Testis (tissue), 3 donors: ENCODE results near the gene TM9SF2. TPM values are rescaled to one million over a fixed set of nuclear protein-coding genes. Genes with fewer than 3 reads are reported as not detected.

ENCODE experiments used
- DNase-seq: peaks from one replicate; pipeline ENCODE4 v3.0.0-alpha.2; 2019
- H3K27ac ChIP-seq, 2 donors: fragments of 200-600 bp; sonication (generic); one replicate each; pipeline ENCODE4 v1.5.1; 2019
- H3K27me3 ChIP-seq: fragments of 200-600 bp; sonication (generic); one replicate; pipeline ENCODE4 v1.5.1; 2019
- H3K36me3 ChIP-seq: fragments of 200-600 bp; sonication (generic); one replicate; pipeline ENCODE4 v1.5.1; 2017; ENCODE audit warnings: low read depth; ENCODE audit errors: missing control alignments
- H3K4me1 ChIP-seq: fragments of 200-600 bp; sonication (generic); one replicate; pipeline ENCODE4 v1.5.1; 2019
- H3K4me3 ChIP-seq, 2 donors: fragments of 200-600 bp; sonication (generic); one replicate each; pipeline ENCODE4 v1.5.1; 2017 to 2019
- H3K9me3 ChIP-seq: fragments of 200-600 bp; sonication (generic); one replicate; pipeline ENCODE4 v1.5.1; 2017
- POLR2A ChIP-seq: fragments of 450-650 bp; IDR thresholded peaks from one replicate; pipeline ENCODE4 v1.6.1; 2017; ENCODE audit warnings: antibody characterized with exemption, mild to moderate bottlenecking, moderate library complexity
- WGBS, 2 donors: methylation state at CpG; one replicate each; pipeline ENCODE4 v1.1.5; 2018; 5-methylcytosine and 5-hydroxymethylcytosine counted together
- intact Hi-C: fragments of 100-400 bp; cut with DNase I; formaldehyde crosslinking; loops from one replicate; pipeline ENCODE4 v1.15.1; 2023; ENCODE audit warnings: low total_unique reads
- polyA plus RNA-seq: library from polyadenylated mRNA; stranded (reverse); fragments of 350-450 nt; fragmentation: Illumina TruSeq; extraction: RNeasy Lipid Tissue Mini Kit (QIAGEN cat#74804); gene quantifications from one replicate; pipeline ENCODE4 v1.2.3, GENCODE V29; 2014; ENCODE audit warnings: low read depth, low replicate concordance; ENCODE audit not compliant: insufficient read depth
- total RNA-seq, 2 donors: library from RNA; depleted of rRNA; stranded (reverse); fragments of >200 nt; gene quantifications; one replicate each; pipeline ENCODE4 v1.2.3, GENCODE V29; 2016
- TF ChIP-seq, protein P1 (sequence below), 3 experiments: fragments of 450-650 bp in 2 of 3; fragments of 200-600 bp in 1 of 3; sonication (generic) in 1 of 3; IDR thresholded peaks; one replicate each; pipeline ENCODE4 v1.5.1; 2016 to 2019; ENCODE audit warnings: antibody characterized with exemption in 3 of 3, mild to moderate bottlenecking in 2 of 3, moderate library complexity in 1 of 3

The TM9SF2 gene
- total and polyA plus RNA-seq, 3 donors from 2014 or later, result 106 to 136 (median 119) TPM

DNA sequence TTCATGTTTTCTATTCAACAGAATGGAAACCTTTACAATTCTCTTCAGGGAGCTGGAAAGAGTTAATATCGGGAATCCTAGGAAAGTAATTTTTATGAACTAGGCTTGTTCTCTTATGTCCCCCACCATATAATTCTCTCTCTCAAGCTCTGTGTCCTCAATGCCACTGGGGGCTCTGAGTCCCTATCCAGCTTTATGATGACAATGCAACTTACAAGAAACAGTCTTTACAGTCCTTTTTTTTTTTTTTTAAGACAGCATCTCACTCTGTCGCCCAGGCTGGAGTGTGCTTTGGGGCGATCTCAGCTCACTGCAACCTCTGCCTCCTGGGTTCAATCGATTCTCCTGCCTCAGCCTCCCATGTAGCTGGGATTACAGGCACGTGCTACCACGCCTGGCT is 31.2 kb upstream of the TM9SF2 start:
- intact Hi-C loops, result no loop called here
- no peaks in the 10 kb centered on the region for H3K9me3 ChIP-seq
- no peak overlapping the region for H3K27ac ChIP-seq
- H3K4me3 ChIP-seq, result no peak overlapping the region
- DNase-seq, result no peak
- no peaks in the 10 kb centered on the region for H3K36me3 ChIP-seq
- no peaks in the 10 kb centered on the region for H3K27me3 ChIP-seq
- TF ChIP-seq POLR2A, result no peak
- TF ChIP-seq, protein P1, sequence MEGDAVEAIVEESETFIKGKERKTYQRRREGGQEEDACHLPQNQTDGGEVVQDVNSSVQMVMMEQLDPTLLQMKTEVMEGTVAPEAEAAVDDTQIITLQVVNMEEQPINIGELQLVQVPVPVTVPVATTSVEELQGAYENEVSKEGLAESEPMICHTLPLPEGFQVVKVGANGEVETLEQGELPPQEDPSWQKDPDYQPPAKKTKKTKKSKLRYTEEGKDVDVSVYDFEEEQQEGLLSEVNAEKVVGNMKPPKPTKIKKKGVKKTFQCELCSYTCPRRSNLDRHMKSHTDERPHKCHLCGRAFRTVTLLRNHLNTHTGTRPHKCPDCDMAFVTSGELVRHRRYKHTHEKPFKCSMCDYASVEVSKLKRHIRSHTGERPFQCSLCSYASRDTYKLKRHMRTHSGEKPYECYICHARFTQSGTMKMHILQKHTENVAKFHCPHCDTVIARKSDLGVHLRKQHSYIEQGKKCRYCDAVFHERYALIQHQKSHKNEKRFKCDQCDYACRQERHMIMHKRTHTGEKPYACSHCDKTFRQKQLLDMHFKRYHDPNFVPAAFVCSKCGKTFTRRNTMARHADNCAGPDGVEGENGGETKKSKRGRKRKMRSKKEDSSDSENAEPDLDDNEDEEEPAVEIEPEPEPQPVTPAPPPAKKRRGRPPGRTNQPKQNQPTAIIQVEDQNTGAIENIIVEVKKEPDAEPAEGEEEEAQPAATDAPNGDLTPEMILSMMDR (IDR thresholded peaks at IDR 0.05), result no peak
- WGBS, 2 donors, result 72 to 84% methylated on average over 6 of the region's 6 CpGs
- no peaks in the 10 kb centered on the region for H3K4me1 ChIP-seq

DNA sequence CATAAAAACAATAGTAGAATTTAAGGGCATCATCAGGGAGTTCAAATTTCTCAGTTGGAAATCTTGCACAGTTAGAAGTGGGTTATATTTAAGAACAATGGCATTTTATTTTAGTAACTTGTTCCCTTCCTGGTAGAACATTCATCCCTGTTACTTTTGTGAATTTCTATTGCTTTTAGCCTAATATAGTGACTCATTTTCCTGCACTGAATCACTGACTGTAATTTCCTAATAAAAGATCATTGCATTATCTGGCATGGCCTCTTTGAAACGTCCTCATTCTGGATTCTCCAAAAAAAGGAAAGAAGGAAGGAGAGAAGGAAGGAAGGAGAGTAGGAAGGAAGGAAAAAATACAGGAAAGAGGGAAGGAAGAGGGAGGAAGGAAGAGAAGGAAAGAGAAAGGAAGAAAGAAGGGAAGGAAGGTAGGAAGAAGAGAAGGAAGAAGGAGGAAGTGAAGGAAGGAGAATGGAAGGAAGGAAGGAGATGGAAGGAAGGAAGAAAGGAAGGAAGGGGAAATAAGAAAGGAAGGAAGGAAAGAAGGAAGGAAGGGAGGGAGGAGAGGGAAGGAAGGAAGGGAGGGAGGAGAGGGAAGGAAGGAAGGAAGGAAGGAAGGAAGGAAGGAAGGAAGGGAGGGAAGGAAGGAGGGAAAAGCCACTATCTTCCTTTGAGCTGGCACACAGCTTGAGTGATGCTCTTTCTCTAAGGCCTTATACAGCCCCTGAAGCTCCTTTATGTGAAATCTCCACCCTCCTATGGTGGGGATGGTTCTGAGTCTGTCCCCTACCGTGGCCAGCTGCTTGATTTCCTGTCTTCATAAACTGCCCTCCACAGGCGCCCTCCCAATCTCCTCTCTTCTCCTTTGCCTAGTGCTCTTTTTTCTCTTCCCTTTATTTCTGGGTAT is 29.8 kb upstream of the TM9SF2 start:
- Histone ChIP-seq H3K36me3 (no peaks in the 10 kb centered on the region), H3K4me1 (no peaks in the 10 kb centered on the region), H3K27me3 (no peaks in the 10 kb centered on the region), H3K4me3 (no peak overlapping the region), H3K27ac (no peak overlapping the region), H3K9me3 (no peaks in the 10 kb centered on the region)
- no peak for DNase-seq
- TF ChIP-seq, protein P1 (IDR thresholded peaks at IDR 0.05), result no peak
- no peak for TF ChIP-seq POLR2A
- intact Hi-C loops, result no loop called here
- WGBS, 2 donors, result 71 to 72% methylated on average over 3 of the region's 3 CpGs

DNA sequence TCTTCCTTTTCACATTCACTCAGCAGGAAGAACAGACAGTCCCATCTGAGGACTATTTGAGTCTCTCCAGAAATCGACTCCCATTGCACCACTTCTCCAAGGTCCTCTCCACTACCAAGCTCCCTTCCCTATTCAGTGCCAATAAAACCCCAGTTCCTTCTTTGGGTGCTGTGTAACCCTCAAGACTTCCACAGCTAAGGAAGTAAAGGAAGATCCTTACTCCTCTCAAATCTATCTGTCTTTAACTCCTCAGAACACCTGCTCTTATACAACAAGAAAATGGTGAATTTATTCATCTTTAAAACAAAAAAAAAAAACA is 29.2 kb upstream of the TM9SF2 start:
- H3K4me3 ChIP-seq, result no peak overlapping the region
- H3K36me3 ChIP-seq, result no peaks in the 10 kb centered on the region
- H3K27ac ChIP-seq, result no peak overlapping the region
- DNase-seq, result no peak
- intact Hi-C loops, result no loop called here
- H3K27me3 ChIP-seq, result no peaks in the 10 kb centered on the region
- H3K4me1 ChIP-seq, result no peaks in the 10 kb centered on the region
- TF ChIP-seq POLR2A, result no peak
- TF ChIP-seq, protein P1 (IDR thresholded peaks at IDR 0.05), result no peak
- H3K9me3 ChIP-seq, result no peaks in the 10 kb centered on the region
- WGBS, 2 donors, result 79 to 85% methylated on average over 1 of the region's 1 CpG

DNA sequence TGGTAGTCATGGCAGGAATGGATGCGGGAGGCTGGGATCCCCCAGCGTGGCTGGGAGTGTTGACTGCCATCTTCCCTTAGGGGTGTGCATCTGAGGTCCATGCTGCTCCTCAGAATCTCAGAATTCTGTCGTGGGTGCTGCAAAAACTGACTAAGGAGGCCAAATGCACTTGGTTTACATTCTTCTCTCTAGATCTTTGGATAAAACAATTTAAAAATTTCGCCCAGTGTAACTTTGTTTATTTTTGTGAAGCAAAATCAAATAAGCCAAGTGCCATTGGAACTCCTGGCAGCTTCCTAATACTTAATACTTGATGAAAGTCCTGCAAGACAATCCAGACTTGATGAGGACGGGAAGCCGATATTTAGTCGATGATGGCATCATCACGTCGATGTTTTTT is 27.8 kb upstream of the TM9SF2 start:
- H3K27me3 ChIP-seq, result no peaks in the 10 kb centered on the region
- intact Hi-C loops, result no loop called here
- DNase-seq, result no peak

More for the DNA sequence above, 27.8 kb upstream of the TM9SF2 start:
- WGBS, 2 donors, result 85 to 90% methylated on average over 8 to 9 of the region's 9 CpGs
- TF ChIP-seq, protein P1 (IDR thresholded peaks at IDR 0.05), result no peak
- TF ChIP-seq POLR2A, result no peak
- Histone ChIP-seq H3K4me1 (no peaks in the 10 kb centered on the region), H3K36me3 (no peaks in the 10 kb centered on the region), H3K4me3 (no peak overlapping the region), H3K9me3 (no peaks in the 10 kb centered on the region), H3K27ac (no peak overlapping the region)
